ENCODE measurements around the gene GAK.

DNA sequence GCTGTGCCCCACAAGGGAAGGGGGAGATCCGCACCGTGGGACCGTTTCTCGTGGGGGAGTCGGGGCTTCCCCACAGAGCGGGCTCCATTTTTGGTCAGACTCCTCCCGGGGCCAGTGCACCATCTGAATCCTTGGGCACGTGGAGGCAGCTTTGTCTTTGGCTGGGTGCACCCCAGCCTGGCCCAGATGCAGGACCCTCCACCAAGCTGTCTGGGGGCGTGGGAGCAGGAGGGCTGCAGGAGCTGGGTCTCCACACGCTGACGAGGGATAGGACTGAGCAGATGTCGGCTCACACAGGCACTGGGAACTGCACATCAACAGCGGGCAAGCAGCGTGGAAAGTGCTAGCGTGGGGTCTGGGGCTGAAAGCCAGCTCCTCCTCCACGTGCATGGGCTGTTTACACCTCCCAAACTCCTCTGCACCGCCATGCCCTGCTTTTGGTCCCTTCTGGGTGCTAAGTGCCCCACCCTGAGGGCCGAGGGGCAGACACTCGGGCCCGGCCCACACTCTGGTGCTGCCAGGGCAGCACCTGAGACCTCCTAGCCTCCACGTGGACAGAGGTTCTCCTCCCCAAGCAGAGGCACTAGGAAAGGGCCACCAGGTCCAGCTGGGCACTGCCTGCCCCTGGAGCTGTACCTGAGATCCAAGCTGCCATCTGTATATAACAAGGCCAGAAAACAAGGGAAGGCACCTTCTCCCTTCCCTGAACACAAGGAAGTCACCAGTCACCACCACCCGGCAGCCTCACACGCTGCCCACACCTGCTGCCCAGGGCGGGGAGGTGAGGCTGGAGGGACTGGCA lies 27.4 kb upstream of the GAK start:
- TF ChIP-seq, protein P1, sequence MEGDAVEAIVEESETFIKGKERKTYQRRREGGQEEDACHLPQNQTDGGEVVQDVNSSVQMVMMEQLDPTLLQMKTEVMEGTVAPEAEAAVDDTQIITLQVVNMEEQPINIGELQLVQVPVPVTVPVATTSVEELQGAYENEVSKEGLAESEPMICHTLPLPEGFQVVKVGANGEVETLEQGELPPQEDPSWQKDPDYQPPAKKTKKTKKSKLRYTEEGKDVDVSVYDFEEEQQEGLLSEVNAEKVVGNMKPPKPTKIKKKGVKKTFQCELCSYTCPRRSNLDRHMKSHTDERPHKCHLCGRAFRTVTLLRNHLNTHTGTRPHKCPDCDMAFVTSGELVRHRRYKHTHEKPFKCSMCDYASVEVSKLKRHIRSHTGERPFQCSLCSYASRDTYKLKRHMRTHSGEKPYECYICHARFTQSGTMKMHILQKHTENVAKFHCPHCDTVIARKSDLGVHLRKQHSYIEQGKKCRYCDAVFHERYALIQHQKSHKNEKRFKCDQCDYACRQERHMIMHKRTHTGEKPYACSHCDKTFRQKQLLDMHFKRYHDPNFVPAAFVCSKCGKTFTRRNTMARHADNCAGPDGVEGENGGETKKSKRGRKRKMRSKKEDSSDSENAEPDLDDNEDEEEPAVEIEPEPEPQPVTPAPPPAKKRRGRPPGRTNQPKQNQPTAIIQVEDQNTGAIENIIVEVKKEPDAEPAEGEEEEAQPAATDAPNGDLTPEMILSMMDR (IDR thresholded peaks at IDR 0.05; ENCODE audit: poor library complexity), result no peak
- no peak for TF ChIP-seq EZH2 (IDR thresholded peaks at IDR 0.05; ENCODE audit: borderline replicate concordance)

Data from hepatocyte (in vitro differentiated cells).